SJSA1 (cell line): ENCODE results near the gene PRSS23. TPM values are rescaled to one million over a fixed set of nuclear protein-coding genes. Genes with fewer than 3 reads are reported as not detected.

Source experiments
- DNase-seq, 2 experiments: peaks; one replicate each; pipeline ENCODE4 v3.0.0-alpha.2; 2015 to 2020; ENCODE audit warnings: low spot score in 2 of 2, low read depth in 1 of 2
- H3K27ac ChIP-seq: fragments of 250-450 bp; sonication (Bioruptor Pico); 2 replicates; pipeline ENCODE4 v1.5.1; 2020; ENCODE audit warnings: mild to moderate bottlenecking, moderate library complexity
- H3K27me3 ChIP-seq: fragments of 250-450 bp; sonication (Bioruptor Pico); replicated peaks from 2 replicates; pipeline ENCODE4 v1.5.1; 2020; ENCODE audit warnings: mild to moderate bottlenecking, moderate library complexity
- H3K36me3 ChIP-seq: fragments of 250-450 bp; sonication (Bioruptor Pico); 2 replicates; pipeline ENCODE4 v1.5.1; 2020; ENCODE audit warnings: mild to moderate bottlenecking
- H3K4me1 ChIP-seq: fragments of 250-450 bp; sonication (Bioruptor Pico); replicated peaks from 2 replicates; pipeline ENCODE4 v1.6.1; 2021; ENCODE audit warnings: mild to moderate bottlenecking
- H3K4me3 ChIP-seq: fragments of 250-450 bp; sonication (Bioruptor Pico); 2 replicates; pipeline ENCODE4 v1.5.1; 2020; ENCODE audit warnings: mild to moderate bottlenecking
- H3K9me3 ChIP-seq: fragments of 250-450 bp; sonication (Bioruptor Pico); replicated peaks from 2 replicates; pipeline ENCODE4 v1.5.1; 2020; ENCODE audit warnings: mild to moderate bottlenecking
- total RNA-seq: library from RNA; depleted of rRNA; stranded (reverse); fragments of >200 nt; shearing (Covaris generic); gene quantifications from 2 replicates; pipeline ENCODE4 v1.2.3, GENCODE V29; 2014

PRSS23 gene
- total RNA-seq, 1 experiment from 2014 or later: 71.6 TPM

DNA sequence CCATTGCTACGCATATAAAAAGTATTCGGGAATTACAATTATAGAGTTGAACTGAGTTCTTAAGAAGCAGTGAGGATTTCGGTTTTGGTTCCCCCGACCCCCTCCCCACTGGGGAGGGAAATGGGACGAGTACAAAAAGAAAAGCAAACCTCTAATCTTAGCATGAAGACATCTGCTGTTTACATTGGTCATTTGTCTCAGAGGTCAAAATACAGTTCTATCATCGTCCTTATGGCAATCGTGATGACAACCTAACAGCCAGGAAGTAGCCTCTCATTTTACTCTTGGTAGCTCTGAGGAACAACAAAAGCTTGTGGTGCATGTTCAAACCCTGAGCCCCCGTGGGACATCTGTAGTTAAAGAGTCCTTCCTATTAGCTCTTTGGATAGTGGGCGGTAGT lies 3.2 kb upstream of the PRSS23 start:
- Histone ChIP-seq H3K4me3 (no peak overlapping the region), H3K9me3 (no peaks in the 10 kb centered on the region), H3K27me3 (no peaks in the 10 kb centered on the region), H3K4me1 (peaks cover 30% of the 10 kb centered on the region), H3K36me3 (no peaks in the 10 kb centered on the region), H3K27ac (no peak overlapping the region)
- DNase-seq: no peak

DNA sequence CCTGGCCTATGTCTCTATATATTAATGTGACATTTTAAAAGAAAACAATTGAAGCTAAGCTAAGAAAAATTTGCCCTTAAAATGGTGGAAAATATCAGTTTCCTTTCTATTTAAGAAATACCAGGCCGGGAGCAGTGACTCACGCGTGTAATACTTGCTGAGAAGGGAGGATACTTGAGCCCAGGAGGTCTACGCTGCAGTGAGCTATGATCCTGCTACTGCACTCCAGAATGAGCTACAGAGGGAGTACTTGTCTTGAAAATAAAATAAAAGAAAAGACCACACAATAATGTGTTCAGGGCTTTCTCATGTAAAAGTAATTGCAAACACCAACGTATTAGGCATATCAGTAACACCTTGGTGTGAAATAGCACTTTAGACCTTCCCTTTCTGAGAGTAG lies 1.4 kb upstream of the PRSS23 start:
- Histone ChIP-seq H3K9me3 (no peaks in the 10 kb centered on the region), H3K27me3 (no peaks in the 10 kb centered on the region), H3K4me1 (peaks cover 47% of the 10 kb centered on the region), H3K27ac (peak overlapping the region; percentile 92), H3K4me3 (no peak overlapping the region), H3K36me3 (0 out of 2 replicates have a peak, but pooled peaks cover 4% of the 10 kb centered on the region)
- DNase-seq: peak; percentile 55 to 68

DNA sequence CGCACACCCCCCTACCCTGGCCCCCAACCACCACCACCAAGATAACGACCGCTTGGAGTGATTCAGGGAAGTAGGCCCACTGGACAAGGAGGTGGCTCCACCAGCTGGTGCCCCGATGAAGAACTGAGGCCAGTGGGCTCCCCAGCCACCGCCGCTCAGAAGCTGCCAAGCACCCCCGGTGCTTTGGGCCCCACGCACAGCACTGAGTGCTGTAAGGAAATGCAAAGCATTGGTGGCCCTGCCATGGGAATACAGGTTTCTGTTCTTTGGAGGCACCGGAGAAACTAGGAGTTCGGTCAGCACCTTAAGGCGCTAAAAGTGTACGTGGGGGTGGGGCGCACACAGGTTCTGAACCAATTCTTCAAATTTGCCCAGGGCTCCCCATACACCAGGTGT lies 664 bp upstream of the PRSS23 start:
- H3K36me3 ChIP-seq: 0 out of 2 replicates have a peak, but pooled peaks cover 4% of the 10 kb centered on the region
- DNase-seq: peak in 1 of 2 experiments; percentile 10
- peaks cover 47% of the 10 kb centered on the region for H3K4me1 ChIP-seq
- H3K4me3 ChIP-seq: peak overlapping the region; percentile 81
- no peaks in the 10 kb centered on the region for H3K9me3 ChIP-seq
- H3K27ac ChIP-seq: peak overlapping the region; percentile 92
- H3K27me3 ChIP-seq: no peaks in the 10 kb centered on the region

DNA sequence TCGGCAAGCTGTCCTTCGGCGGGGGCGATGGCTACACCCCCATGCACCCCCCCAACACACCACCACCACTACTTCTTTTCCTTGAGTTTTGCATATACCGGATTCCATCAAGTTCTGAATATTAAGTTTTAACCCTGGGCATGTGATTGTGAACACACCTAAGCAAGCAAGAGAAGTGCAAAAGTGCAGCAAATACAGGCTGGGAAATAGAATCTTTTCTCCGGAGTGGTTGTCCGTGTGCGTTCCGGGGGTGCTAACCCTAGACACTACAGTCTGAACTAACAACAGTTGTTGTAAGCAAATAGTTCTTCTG lies 574 bp downstream of the PRSS23 start:
- no peaks in the 10 kb centered on the region for H3K9me3 ChIP-seq
- no peaks in the 10 kb centered on the region for H3K27me3 ChIP-seq
- peak overlapping the region; percentile 92; the same call in 1 of the 2 replicates for H3K27ac ChIP-seq
- DNase-seq: peak in 1 of 2 experiments; percentile 18
- H3K36me3 ChIP-seq: 0 out of 2 replicates have a peak, but pooled peaks cover 4% of the 10 kb centered on the region
- H3K4me1 ChIP-seq: peaks cover 51% of the 10 kb centered on the region
- H3K4me3 ChIP-seq: peak overlapping the region; percentile 81

DNA sequence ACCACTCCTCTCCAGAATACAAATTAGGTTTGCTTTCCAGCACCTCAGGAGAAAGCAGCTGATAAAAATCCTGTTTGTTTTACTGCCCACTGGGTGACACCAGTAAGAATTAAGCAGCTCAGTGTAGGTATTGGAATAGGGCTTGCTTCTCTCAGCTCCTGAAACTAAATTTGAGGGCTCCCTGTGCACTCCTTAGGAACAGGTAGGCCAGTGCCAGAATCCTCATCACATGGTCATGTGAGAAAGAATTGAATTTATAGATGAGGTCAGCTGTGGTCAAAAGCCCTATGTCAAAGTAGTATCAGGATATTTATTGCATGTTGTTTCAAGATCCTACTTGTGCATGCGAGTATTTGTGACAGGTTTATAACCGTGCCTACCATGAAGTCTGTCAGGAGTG lies 1.0 kb downstream of the PRSS23 start:
- H3K27ac ChIP-seq: no peak overlapping the region
- H3K27me3 ChIP-seq: no peaks in the 10 kb centered on the region
- peaks cover 53% of the 10 kb centered on the region for H3K4me1 ChIP-seq
- H3K4me3 ChIP-seq: peak overlapping the region; percentile 81
- DNase-seq: peak in 1 of 2 experiments; percentile 9
- H3K9me3 ChIP-seq: no peaks in the 10 kb centered on the region
- 0 out of 2 replicates have a peak, but pooled peaks cover 4% of the 10 kb centered on the region for H3K36me3 ChIP-seq

DNA sequence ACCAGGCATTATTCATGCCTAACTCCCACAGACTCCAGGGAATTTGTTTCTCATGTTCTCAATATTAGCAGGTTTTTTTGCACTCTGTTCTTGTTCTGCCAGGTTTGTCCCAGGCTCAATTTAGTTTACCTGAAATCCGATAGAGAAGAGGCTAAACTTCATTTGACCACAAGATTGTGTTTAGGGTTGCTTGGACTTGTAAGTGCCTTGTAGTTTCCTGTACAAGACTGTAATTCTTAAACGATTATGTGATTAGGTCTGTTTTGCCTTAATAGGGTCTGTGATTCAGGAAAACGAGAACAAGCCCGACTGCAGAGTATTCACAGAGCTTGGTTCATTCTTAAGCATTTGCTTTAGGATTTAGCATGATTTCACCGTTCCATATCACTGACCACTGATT lies 1.8 kb downstream of the PRSS23 start:
- Histone ChIP-seq H3K4me3 (peak overlapping the region; percentile 81), H3K9me3 (no peaks in the 10 kb centered on the region), H3K4me1 (peaks cover 53% of the 10 kb centered on the region), H3K27me3 (no peaks in the 10 kb centered on the region), H3K27ac (peak overlapping the region; percentile 14; the same call in 1 of the 2 replicates), H3K36me3 (0 out of 2 replicates have a peak, but pooled peaks cover 4% of the 10 kb centered on the region)
- DNase-seq: no peak

DNA sequence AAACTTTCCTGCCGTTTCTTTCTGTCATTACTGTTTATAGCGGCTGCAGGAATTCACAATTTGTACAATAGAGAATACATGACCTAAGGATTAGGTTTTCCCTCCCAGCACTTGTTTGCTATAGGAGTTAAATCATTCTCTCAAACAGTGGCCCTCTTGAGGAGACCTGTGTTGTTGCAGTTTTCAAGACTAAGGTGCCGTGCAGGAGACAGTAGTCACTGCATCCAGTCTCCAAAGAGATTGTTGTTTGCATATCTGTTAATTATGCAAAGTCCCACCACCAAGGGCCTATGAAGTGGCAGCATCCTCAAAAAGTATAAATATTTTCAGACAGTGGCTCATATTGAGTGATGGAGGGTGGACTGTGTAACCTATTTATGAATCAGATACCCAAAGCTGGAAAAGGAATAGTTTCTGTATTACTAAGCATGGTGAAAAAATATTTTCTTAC lies 2.3 kb downstream of the PRSS23 start:
- Histone ChIP-seq H3K36me3 (0 out of 2 replicates have a peak, but pooled peaks cover 4% of the 10 kb centered on the region), H3K9me3 (no peaks in the 10 kb centered on the region), H3K4me3 (peak overlapping the region; percentile 81), H3K4me1 (peaks cover 53% of the 10 kb centered on the region), H3K27ac (0 out of 2 replicates have a peak overlapping the region, but pooled peaks have one; percentile 14), H3K27me3 (no peaks in the 10 kb centered on the region)
- peak in 1 of 2 experiments; percentile 39 for DNase-seq

DNA sequence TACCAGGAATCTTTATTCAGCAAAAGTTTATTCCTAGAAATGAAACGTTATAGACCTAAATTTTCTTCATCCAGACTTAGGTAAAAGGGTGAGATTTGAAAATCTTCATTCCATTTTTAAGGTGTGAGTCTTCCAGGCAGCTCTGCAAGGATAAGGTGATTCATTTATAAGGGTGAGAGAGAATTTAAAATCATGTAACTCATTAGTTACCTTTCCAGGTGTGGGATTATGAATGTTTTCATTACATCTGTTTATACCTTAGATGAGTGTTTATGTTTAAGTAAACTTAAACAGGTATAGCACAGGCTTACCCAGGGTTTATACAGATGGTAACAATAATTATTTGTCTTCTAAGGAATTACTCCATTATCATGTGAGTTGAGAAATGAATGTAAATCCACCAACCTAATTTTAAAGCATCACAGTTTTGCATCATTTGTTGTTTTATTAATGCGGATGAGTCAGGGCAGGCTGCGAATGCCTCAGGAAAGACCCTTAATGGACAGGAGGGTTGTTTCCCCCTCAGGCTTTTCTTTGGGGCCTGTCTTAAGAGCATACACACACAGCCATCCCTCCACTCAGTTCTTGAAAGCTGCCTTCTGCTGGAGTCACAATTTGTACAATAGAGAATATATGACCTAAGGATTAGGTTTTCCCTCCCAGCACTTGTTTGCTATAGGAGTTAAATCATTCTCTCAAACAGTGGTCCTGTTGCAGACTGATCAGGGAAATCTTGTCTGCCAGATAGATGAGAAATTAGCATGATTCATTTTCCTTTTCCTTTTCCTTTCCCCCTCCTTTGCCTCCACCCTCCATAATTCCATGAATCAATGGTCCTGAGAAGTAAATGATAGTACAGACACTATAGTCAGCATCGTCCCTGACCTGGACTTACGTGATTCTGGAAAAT lies 3.0 kb downstream of the PRSS23 start:
- H3K9me3 ChIP-seq: no peaks in the 10 kb centered on the region
- H3K27me3 ChIP-seq: no peaks in the 10 kb centered on the region
- peaks cover 53% of the 10 kb centered on the region for H3K4me1 ChIP-seq
- H3K36me3 ChIP-seq: 0 out of 2 replicates have a peak, but pooled peaks cover 12% of the 10 kb centered on the region
- H3K4me3 ChIP-seq: no peak overlapping the region
- no peak overlapping the region for H3K27ac ChIP-seq
- DNase-seq: no peak

DNA sequence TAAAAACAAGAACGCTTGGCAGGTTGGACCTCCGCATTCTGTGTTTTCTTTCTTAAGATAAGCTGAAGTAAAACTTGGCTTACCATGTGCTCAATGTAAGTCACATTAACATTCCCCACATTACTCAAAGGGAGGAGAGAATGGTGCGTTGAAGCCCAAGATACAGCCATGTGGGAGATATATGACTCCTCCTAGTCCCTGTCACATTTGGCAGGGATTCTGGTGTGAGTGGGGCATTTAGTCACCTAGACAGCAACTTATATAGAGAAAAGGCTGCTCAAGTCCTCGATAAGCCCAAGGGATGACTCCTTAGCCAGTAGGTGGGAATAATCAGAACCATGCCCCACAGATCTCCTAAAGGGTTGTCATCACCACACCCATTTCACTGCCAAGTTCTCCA lies 4.6 kb downstream of the PRSS23 start:
- 0 out of 2 replicates have a peak, but pooled peaks cover 13% of the 10 kb centered on the region for H3K36me3 ChIP-seq
- no peak overlapping the region for H3K27ac ChIP-seq
- H3K9me3 ChIP-seq: no peaks in the 10 kb centered on the region
- H3K4me3 ChIP-seq: no peak overlapping the region
- no peak for DNase-seq
- H3K27me3 ChIP-seq: no peaks in the 10 kb centered on the region
- H3K4me1 ChIP-seq: peaks cover 51% of the 10 kb centered on the region

DNA sequence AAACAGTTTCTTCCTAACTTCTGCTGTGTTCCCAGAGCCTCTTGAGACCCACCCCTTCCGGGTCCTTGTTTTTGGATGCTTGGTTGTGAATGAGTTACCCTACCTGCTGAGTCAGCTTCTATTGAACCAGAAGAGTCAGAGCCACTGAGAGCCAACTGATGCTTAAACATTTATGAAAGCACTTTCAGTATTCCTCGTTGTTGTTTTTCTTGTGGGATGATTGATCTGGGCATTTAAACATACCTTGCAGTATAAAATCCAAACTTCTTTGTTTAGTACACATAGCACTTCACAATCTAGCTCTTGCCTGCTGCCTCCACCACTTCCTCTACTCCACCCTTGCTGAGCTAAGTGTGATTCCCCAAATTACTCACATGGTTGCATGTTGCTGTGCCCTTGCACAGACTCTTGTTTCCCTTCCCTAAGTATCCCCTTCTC lies 5.5 kb downstream of the PRSS23 start:
- H3K4me1 ChIP-seq: peaks cover 55% of the 10 kb centered on the region
- H3K9me3 ChIP-seq: no peaks in the 10 kb centered on the region
- no peaks in the 10 kb centered on the region for H3K27me3 ChIP-seq
- DNase-seq: no peak
- H3K4me3 ChIP-seq: no peak overlapping the region
- no peak overlapping the region for H3K27ac ChIP-seq
- H3K36me3 ChIP-seq: 0 out of 2 replicates have a peak, but pooled peaks cover 13% of the 10 kb centered on the region

DNA sequence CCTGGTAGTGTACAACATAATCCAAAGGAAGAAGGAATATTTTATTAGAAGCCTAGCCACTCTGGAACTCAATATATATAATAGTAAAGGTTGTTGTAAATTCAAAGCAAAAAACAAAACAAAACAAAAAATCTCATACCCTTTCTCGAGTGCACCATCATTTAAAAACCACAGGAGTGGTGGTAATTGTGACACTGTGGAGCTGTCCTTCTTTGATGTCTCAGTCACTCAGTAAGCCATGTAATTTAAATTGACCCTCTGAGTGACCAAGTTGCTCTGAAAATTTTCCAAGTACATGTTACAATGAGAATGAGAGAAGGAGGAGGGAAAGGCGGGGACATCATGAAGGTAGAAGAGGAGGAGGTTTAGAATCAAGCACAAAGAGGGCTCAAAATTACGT lies 6.6 kb downstream of the PRSS23 start:
- H3K27me3 ChIP-seq: no peaks in the 10 kb centered on the region
- no peaks in the 10 kb centered on the region for H3K9me3 ChIP-seq
- H3K27ac ChIP-seq: no peak overlapping the region
- no peak for DNase-seq
- H3K36me3 ChIP-seq: 0 out of 2 replicates have a peak, but pooled peaks cover 13% of the 10 kb centered on the region
- H3K4me3 ChIP-seq: no peak overlapping the region
- peaks cover 56% of the 10 kb centered on the region for H3K4me1 ChIP-seq

DNA sequence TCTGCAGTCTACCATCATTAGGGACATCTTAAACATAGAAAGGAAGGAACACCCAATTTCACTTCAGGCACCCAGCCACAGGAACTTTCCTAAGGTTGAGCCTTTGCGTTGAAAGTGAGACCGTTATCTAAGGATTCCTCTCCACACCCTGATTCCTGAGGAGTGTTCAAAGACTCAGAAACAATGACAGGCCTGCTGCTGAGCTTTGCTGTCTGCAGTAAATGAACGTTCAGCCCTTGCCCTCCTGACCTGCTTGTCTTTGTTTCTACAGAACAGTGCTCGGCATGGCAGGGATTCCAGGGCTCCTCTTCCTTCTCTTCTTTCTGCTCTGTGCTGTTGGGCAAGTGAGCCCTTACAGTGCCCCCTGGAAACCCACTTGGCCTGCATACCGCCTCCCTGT lies 7.0 kb downstream of the PRSS23 start:
- 0 out of 2 replicates have a peak, but pooled peaks cover 13% of the 10 kb centered on the region for H3K36me3 ChIP-seq
- no peaks in the 10 kb centered on the region for H3K27me3 ChIP-seq
- no peak for DNase-seq
- H3K9me3 ChIP-seq: no peaks in the 10 kb centered on the region
- no peak overlapping the region for H3K4me3 ChIP-seq
- H3K4me1 ChIP-seq: peaks cover 54% of the 10 kb centered on the region
- H3K27ac ChIP-seq: no peak overlapping the region

DNA sequence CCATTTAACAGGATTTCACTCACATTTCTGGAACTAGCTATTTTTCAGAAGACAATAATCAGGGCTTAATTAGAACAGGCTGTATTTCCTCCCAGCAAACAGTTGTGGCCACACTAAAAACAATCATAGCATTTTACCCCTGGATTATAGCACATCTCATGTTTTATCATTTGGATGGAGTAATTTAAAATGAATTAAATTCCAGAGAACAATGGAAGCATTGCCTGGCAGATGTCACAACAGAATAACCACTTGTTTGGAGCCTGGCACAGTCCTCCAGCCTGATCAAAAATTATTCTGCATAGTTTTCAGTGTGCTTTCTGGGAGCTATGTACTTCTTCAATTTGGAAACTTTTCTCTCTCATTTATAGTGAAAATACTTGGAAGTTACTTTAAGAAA lies 9.2 kb downstream of the PRSS23 start:
- Histone ChIP-seq H3K9me3 (no peaks in the 10 kb centered on the region), H3K27ac (no peak overlapping the region), H3K4me3 (no peak overlapping the region), H3K4me1 (peaks cover 44% of the 10 kb centered on the region), H3K36me3 (0 out of 2 replicates have a peak, but pooled peaks cover 9% of the 10 kb centered on the region), H3K27me3 (no peaks in the 10 kb centered on the region)
- no peak for DNase-seq

DNA sequence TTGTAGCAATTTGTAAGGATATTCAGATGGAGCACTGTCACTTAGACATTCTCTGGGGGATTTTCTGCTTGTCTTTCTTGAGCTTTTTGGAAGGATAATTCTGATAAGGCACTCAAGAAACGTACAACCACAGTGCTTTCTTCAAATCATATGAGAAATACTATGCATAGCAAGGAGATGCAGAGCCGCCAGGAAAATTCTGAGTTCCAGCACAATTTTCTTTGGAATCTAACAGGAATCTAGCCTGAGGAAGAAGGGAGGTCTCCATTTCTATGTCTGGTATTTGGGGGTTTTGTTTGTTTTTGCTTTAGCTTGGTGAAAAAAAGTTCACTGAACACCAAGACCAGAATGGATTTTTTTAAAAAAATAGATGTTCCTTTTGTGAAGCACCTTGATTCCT lies 9.9 kb downstream of the PRSS23 start:
- Histone ChIP-seq H3K27me3 (no peaks in the 10 kb centered on the region), H3K4me1 (peaks cover 51% of the 10 kb centered on the region), H3K9me3 (no peaks in the 10 kb centered on the region), H3K4me3 (no peak overlapping the region), H3K27ac (no peak overlapping the region), H3K36me3 (0 out of 2 replicates have a peak, but pooled peaks cover 9% of the 10 kb centered on the region)
- no peak for DNase-seq
